ENCODE data around the gene ADGRB2. TPM values are rescaled to one million over a fixed set of nuclear protein-coding genes. Genes with fewer than 3 reads are reported as not detected.

The ADGRB2 gene
- total RNA-seq, 4 donors from 2014 or later, result 0.77 to 31.0 (median 3.7) TPM; not detected in 1

GRCh38 chr1:31677949-31678348 lies 86.2 kb downstream of the ADGRB2 start:
- no peak overlapping the region for H3K4me3 ChIP-seq
- no peaks in the 10 kb centered on the region for H3K36me3 ChIP-seq
- no peaks in the 10 kb centered on the region for H3K9me3 ChIP-seq
- H3K27me3 ChIP-seq, result no peaks in the 10 kb centered on the region
- H3K4me1 ChIP-seq, result no peaks in the 10 kb centered on the region
- DNase-seq, result no peak
- no peak overlapping the region for H3K27ac ChIP-seq
- TF ChIP-seq CTCF (IDR thresholded peaks at IDR 0.05) (no peak), POLR2A (IDR thresholded peaks at IDR 0.05) (no peak)
- intact Hi-C loops (cut with DNase I; ENCODE audit: low total_unique reads), result no loop called here

GRCh38 chr1:31677401-31677800 lies 86.7 kb downstream of the ADGRB2 start:
- TF ChIP-seq POLR2A (IDR thresholded peaks at IDR 0.05) (no peak), CTCF (IDR thresholded peaks at IDR 0.05) (no peak)
- Histone ChIP-seq H3K27ac (no peak overlapping the region), H3K4me1 (no peaks in the 10 kb centered on the region), H3K27me3 (no peaks in the 10 kb centered on the region), H3K36me3 (no peaks in the 10 kb centered on the region), H3K9me3 (no peaks in the 10 kb centered on the region), H3K4me3 (no peak overlapping the region)
- intact Hi-C loops (cut with DNase I; ENCODE audit: low total_unique reads), result no loop called here
- DNase-seq, result no peak

Small RNA genes lying within 50 kb of the gene (microRNA-seq; reads per million reads assigned to microRNA genes)
- not detected for gene MIR4254 (ENCODE audit: borderline microRNAs expressed, borderline replicate concordance)

Small RNA genes lying within 50 kb of the gene (small RNA-seq; reads per million reads assigned to genes)
- not detected for gene MIR4254

Other genes starting within 250 kb of the ADGRB2 start
- gene TINAGL1, start 187.8 kb downstream of the ADGRB2 start, total RNA-seq, result 100 to 1,000 TPM; 104 to 247 (median 182) TPM
- gene HCRTR1, start 146.7 kb downstream of the ADGRB2 start, total RNA-seq, result not detected
- 10 to 100 TPM; 48.4 to 72.1 (median 61.9) TPM for gene PEF1, start 119.5 kb downstream of the ADGRB2 start, total RNA-seq
- gene COL16A1, start 60.3 kb downstream of the ADGRB2 start, total RNA-seq, result 100 to 1,000 TPM in 3 of 4 donors, 10 to 100 TPM in 1; 76.5 to 292 (median 177) TPM
- gene SPOCD1, start 51.7 kb upstream of the ADGRB2 start, total RNA-seq, result 1 to 10 TPM in 2 of 4 donors, not detected in 2; 1.2 to 1.5 TPM
- 100 to 1,000 TPM; 276 to 567 (median 333) TPM for gene PTP4A2, start 174.0 kb upstream of the ADGRB2 start, total RNA-seq
- gene KHDRBS1, start 249.5 kb upstream of the ADGRB2 start, total RNA-seq, result 100 to 1,000 TPM in 2 of 4 donors, 10 to 100 TPM in 2; 40.9 to 142 (median 96.5) TPM